ENCODE measurements around the gene POLR3H. TPM values are rescaled to one million over a fixed set of nuclear protein-coding genes. Genes with fewer than 3 reads are reported as not detected.
A peak's percentile ranks its signal among the peaks of the same experiment; 100 is the strongest.

POLR3H gene
- total RNA-seq, 2 donors from 2014 or later, result 30.1 to 32.6 TPM

GRCh38 chr22:41530890-41531714, 13.2 kb downstream of the POLR3H start:
- no peak for TF ChIP-seq CTCF (conservative IDR thresholded peaks at IDR 0.05)
- Histone ChIP-seq H3K27ac (ENCODE audit: low read depth, low read length) (no peak overlapping the region), H3K36me3 (ENCODE audit: control insufficient read depth, insufficient read depth, low read length) (peaks cover 62% of the 10 kb centered on the region), H3K27me3 (ENCODE audit: control insufficient read depth, insufficient read depth, low read length, poor library complexity, severe bottlenecking) (no peaks in the 10 kb centered on the region), H3K4me3 (ENCODE audit: low read length) (no peak overlapping the region), H3K9ac (ENCODE audit: extremely low read depth, low read length, poor library complexity, severe bottlenecking) (no peak overlapping the region), H3K4me1 (ENCODE audit: control insufficient read depth, insufficient read depth, low read length) (peaks cover 2% of the 10 kb centered on the region), H3K9me3 (ENCODE audit: control insufficient read depth, low read length) (no peaks in the 10 kb centered on the region)
- H3K4me3 Mint-ChIP-seq, result no peak overlapping the region
- peaks cover 52% of the 10 kb centered on the region for H3K36me3 Mint-ChIP-seq (ENCODE audit: low read depth)
- no peaks in the 10 kb centered on the region for H3K27me3 Mint-ChIP-seq (ENCODE audit: insufficient read depth)
- WGBS, 2 experiments (ENCODE audit: insufficient coverage in 1 of 2, insufficient read length in 1 of 2), result 95 to 96% methylated on average over 14 to 18 of the region's 18 CpGs
- H3K9me3 Mint-ChIP-seq, result no peaks in the 10 kb centered on the region
- DNase-seq, result no peak
- no peaks in the 10 kb centered on the region for H3K4me1 Mint-ChIP-seq
- H3K27ac Mint-ChIP-seq, result peak overlapping the region; percentile 70

GRCh38 chr22:41528938-41529561, 15.2 kb downstream of the POLR3H start:
- Mint-ChIP-seq H3K4me1 (no peaks in the 10 kb centered on the region), H3K36me3 (ENCODE audit: low read depth) (peaks cover 54% of the 10 kb centered on the region), H3K4me3 (no peak overlapping the region), H3K27ac (no peak overlapping the region), H3K27me3 (ENCODE audit: insufficient read depth) (no peaks in the 10 kb centered on the region), H3K9me3 (no peaks in the 10 kb centered on the region)
- Histone ChIP-seq H3K9me3 (ENCODE audit: control insufficient read depth, low read length) (no peaks in the 10 kb centered on the region), H3K36me3 (ENCODE audit: control insufficient read depth, insufficient read depth, low read length) (peaks cover 71% of the 10 kb centered on the region), H3K27me3 (ENCODE audit: control insufficient read depth, insufficient read depth, low read length, poor library complexity, severe bottlenecking) (no peaks in the 10 kb centered on the region), H3K9ac (ENCODE audit: extremely low read depth, low read length, poor library complexity, severe bottlenecking) (no peak overlapping the region), H3K27ac (ENCODE audit: low read depth, low read length) (no peak overlapping the region), H3K4me3 (ENCODE audit: low read length) (no peak overlapping the region), H3K4me1 (ENCODE audit: control insufficient read depth, insufficient read depth, low read length) (peaks cover 2% of the 10 kb centered on the region)
- no peak for TF ChIP-seq CTCF (conservative IDR thresholded peaks at IDR 0.05)
- no peak for DNase-seq
- 93 to 97% methylated on average over 10 to 13 of the region's 13 CpGs for WGBS, 2 experiments (ENCODE audit: insufficient coverage in 1 of 2, insufficient read length in 1 of 2)

GRCh38 chr22:41528132-41528766, 16.0 kb downstream of the POLR3H start:
- 98 to 99% methylated on average over 9 to 16 of the region's 16 CpGs for WGBS, 2 experiments (ENCODE audit: insufficient coverage in 1 of 2, insufficient read length in 1 of 2)
- peaks cover 2% of the 10 kb centered on the region for H3K4me1 ChIP-seq (ENCODE audit: control insufficient read depth, insufficient read depth, low read length)
- Mint-ChIP-seq H3K36me3 (ENCODE audit: low read depth) (peaks cover 55% of the 10 kb centered on the region), H3K4me1 (no peaks in the 10 kb centered on the region), H3K27ac (no peak overlapping the region), H3K4me3 (no peak overlapping the region), H3K9me3 (no peaks in the 10 kb centered on the region), H3K27me3 (ENCODE audit: insufficient read depth) (no peaks in the 10 kb centered on the region)
- H3K9me3 ChIP-seq (ENCODE audit: control insufficient read depth, low read length), result no peaks in the 10 kb centered on the region
- TF ChIP-seq CTCF (conservative IDR thresholded peaks at IDR 0.05), result no peak
- peaks cover 73% of the 10 kb centered on the region for H3K36me3 ChIP-seq (ENCODE audit: control insufficient read depth, insufficient read depth, low read length)
- H3K27me3 ChIP-seq (ENCODE audit: control insufficient read depth, insufficient read depth, low read length, poor library complexity, severe bottlenecking), result no peaks in the 10 kb centered on the region
- no peak overlapping the region for H3K9ac ChIP-seq (ENCODE audit: extremely low read depth, low read length, poor library complexity, severe bottlenecking)
- no peak overlapping the region for H3K27ac ChIP-seq (ENCODE audit: low read depth, low read length)
- H3K4me3 ChIP-seq (ENCODE audit: low read length), result no peak overlapping the region
- DNase-seq, result no peak
